ENCODE results near the gene SOX18. TPM values are rescaled to one million over a fixed set of nuclear protein-coding genes. Genes with fewer than 3 reads are reported as not detected.

SOX18 gene
- total and polyA plus RNA-seq, 7 donors: 0.69 to 11.9 (median 3.0) TPM

DNA sequence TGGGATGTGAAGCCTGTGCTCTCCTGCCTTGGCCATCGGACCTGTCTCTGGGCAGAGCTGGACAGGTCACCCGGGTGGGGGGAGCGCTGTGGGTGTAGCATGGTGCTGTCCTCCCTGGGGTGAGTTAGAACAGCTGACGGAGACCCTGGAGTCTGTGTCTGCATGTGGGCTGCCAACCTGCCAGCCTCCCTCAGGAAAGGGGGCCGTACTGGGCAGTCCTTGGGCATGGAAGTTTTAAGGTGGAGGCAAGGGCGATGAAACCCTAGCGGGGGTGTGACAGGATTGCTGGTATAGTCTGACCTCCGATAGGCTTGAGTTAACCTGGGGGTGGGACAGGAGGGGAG is 2.4 kb downstream of the SOX18 start:
- WGBS, 2 donors: 76 to 84% methylated on average over 8 of the region's 8 CpGs
- Histone ChIP-seq H3K4me1 (peaks cover 0 to 26% (median 21%) of the 10 kb centered on the region in 4 donors), H3K4me3 (peak overlapping the region in 3 of 4 donors; percentile 13 to 36 (median 35)), H3K36me3 (no peaks in the 10 kb centered on the region), H3K27me3 (peaks cover 46 to 96% (median 88%) of the 10 kb centered on the region in 3 donors), H3K9me3 (no peaks in the 10 kb centered on the region), H3K27ac (peak overlapping the region in 1 of 4 donors; percentile 32)
- intact Hi-C loops (cut with DNase I): no loop called here
- TF ChIP-seq, protein P1, sequence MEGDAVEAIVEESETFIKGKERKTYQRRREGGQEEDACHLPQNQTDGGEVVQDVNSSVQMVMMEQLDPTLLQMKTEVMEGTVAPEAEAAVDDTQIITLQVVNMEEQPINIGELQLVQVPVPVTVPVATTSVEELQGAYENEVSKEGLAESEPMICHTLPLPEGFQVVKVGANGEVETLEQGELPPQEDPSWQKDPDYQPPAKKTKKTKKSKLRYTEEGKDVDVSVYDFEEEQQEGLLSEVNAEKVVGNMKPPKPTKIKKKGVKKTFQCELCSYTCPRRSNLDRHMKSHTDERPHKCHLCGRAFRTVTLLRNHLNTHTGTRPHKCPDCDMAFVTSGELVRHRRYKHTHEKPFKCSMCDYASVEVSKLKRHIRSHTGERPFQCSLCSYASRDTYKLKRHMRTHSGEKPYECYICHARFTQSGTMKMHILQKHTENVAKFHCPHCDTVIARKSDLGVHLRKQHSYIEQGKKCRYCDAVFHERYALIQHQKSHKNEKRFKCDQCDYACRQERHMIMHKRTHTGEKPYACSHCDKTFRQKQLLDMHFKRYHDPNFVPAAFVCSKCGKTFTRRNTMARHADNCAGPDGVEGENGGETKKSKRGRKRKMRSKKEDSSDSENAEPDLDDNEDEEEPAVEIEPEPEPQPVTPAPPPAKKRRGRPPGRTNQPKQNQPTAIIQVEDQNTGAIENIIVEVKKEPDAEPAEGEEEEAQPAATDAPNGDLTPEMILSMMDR (IDR thresholded peaks at IDR 0.05): no peak
- no peak for TF ChIP-seq POLR2A (IDR thresholded peaks at IDR 0.05)
- no peak for TF ChIP-seq EP300 (IDR thresholded peaks at IDR 0.05)
- no peak for TF ChIP-seq POLR2AphosphoS5 (IDR thresholded peaks at IDR 0.05)
- DNase-seq: no peak

DNA sequence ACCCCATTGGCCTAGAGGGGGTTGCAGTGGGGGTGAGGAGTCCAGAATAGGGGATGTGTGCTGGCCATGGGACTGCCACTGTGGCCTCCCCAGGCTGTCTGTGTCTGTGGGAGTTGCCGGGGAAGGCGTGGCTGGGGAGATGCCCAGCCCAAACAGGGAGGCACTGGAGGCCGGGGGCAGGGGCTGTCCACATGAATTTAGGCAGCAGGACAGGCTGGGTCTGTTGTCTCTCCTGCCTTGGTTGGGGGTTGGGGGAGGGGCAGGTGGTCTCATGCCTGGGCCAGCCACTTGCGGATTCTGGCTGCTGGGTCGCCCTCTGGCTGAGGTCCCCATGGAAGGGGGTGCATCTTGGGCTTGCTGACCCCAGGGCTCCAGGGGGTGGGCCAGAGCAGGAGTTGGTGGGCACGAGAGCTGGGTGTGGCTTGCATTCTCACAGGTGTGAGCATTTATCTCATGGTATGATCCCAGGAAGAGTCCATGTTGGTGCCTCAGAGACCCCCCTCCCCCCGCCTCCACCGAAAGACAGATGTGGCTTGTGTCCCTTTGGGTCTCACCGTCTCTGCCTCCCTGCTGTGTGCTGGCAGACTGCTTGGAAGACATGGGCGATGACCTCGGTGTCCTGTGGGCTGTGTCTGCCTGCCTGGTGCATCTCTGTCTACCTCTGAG is 4.0 kb downstream of the SOX18 start:
- H3K4me3 ChIP-seq: no peak overlapping the region
- H3K27ac ChIP-seq: peak overlapping the region in 2 of 4 donors; percentile 19 to 30
- H3K4me1 ChIP-seq: peaks cover 0 to 35% (median 26%) of the 10 kb centered on the region in 4 donors
- WGBS, 2 donors: 51 to 72% methylated on average over 11 of the region's 11 CpGs
- TF ChIP-seq, protein P1 (IDR thresholded peaks at IDR 0.05): no peak
- TF ChIP-seq POLR2AphosphoS5 (IDR thresholded peaks at IDR 0.05) (no peak), POLR2A (IDR thresholded peaks at IDR 0.05) (no peak), EP300 (IDR thresholded peaks at IDR 0.05) (no peak)
- no peak for DNase-seq
- no peaks in the 10 kb centered on the region for H3K9me3 ChIP-seq
- intact Hi-C loops (cut with DNase I): no loop called here
- H3K36me3 ChIP-seq: no peaks in the 10 kb centered on the region
- H3K27me3 ChIP-seq: peaks cover 48 to 96% (median 88%) of the 10 kb centered on the region in 3 donors

DNA sequence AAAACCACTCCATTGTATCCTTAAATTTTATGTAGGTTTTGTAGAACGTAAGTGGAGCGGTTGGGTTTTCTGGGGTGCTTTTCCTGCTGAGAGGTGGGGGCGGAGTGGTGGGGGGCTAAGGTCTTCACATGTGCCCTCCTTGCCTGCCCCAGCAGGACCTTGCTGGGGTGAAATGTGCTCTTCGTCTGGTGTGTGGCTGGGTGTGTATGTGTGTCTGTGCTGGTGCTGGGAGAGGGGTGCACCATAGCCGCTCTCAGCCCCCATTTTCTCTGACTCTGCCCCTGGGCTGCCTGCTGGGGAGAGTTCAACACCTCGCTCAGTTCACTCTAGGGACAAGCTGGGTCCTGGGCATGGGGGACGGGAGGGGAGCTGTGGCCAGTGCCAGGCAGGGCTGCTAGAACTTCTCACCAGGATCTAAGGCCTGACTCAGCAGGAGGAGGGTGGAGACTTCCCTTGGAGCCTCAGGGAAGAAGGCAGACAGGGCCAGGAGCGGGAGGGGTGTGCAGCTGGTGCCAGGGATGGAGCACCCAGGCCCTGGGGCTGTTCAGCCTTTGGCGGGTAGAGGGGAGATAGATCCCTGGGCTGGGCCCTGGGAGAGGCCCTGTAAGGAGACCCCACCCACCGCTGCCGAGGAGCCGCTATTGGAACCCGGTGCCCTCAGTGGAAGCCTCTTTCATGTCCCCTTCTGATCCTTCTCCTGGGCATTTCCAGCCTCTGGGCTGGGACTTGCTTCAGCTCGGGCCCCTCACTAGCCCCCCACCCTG is 4.8 kb downstream of the SOX18 start:
- H3K4me1 ChIP-seq: peaks cover 0 to 32% (median 24%) of the 10 kb centered on the region in 4 donors
- no peaks in the 10 kb centered on the region for H3K9me3 ChIP-seq
- peak overlapping the region in 2 of 4 donors; percentile 19 to 30 for H3K27ac ChIP-seq
- intact Hi-C loops (cut with DNase I): no loop called here
- H3K27me3 ChIP-seq: peaks cover 50 to 96% (median 88%) of the 10 kb centered on the region in 3 donors
- H3K36me3 ChIP-seq: no peaks in the 10 kb centered on the region
- no peak overlapping the region for H3K4me3 ChIP-seq
- no peak for DNase-seq
- WGBS, 2 donors: 60 to 74% methylated on average over 14 of the region's 14 CpGs
- TF ChIP-seq, protein P1 (IDR thresholded peaks at IDR 0.05): no peak
- no peak for TF ChIP-seq POLR2AphosphoS5 (IDR thresholded peaks at IDR 0.05)
- no peak for TF ChIP-seq POLR2A (IDR thresholded peaks at IDR 0.05)
- no peak for TF ChIP-seq EP300 (IDR thresholded peaks at IDR 0.05)

DNA sequence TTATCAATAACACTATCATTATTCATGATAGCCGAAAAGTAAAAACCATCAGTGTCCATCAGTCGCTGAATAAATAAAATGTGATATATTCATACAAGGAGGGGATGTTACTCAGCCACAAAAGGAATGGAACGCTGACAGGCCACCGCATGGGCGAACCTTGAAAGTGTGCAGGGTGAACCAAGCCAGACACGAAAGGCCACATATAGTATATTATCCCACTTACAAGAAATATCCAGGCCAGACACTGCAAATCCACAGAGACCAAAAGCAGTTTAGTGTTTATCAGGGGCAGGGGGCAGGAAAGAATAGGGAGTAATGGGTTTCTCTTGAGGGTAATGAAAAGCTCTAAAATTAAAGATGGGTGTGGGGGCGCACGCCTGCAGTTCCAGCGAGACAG is 5.7 kb downstream of the SOX18 start:
- H3K4me1 ChIP-seq: peaks cover 0 to 34% (median 27%) of the 10 kb centered on the region in 4 donors
- H3K9me3 ChIP-seq: no peaks in the 10 kb centered on the region
- no peak overlapping the region for H3K27ac ChIP-seq
- peaks cover 49 to 99% (median 89%) of the 10 kb centered on the region in 3 donors for H3K27me3 ChIP-seq
- TF ChIP-seq, protein P1 (IDR thresholded peaks at IDR 0.05): no peak
- TF ChIP-seq EP300 (IDR thresholded peaks at IDR 0.05) (no peak), POLR2AphosphoS5 (IDR thresholded peaks at IDR 0.05) (no peak), POLR2A (IDR thresholded peaks at IDR 0.05) (no peak)
- no peak for DNase-seq
- no peaks in the 10 kb centered on the region for H3K36me3 ChIP-seq
- intact Hi-C loops (cut with DNase I): no loop called here
- 74 to 84% methylated on average over 9 of the region's 9 CpGs for WGBS, 2 donors
- no peak overlapping the region for H3K4me3 ChIP-seq

All from sigmoid colon (tissue), 7 donors.